WTC11 (cell line): ENCODE measurements around the gene MVD. TPM values are rescaled to one million over a fixed set of nuclear protein-coding genes. Genes with fewer than 3 reads are reported as not detected.

Experiments used
- ATAC-seq: fragments of 200-7000 bp; cut with Tn5 transposase; 2 replicates; pipeline ENCODE4 v1.10.0; 2021; ENCODE audit warnings: mild to moderate bottlenecking, moderate library complexity
- CTCF ChIA-PET: fragments of 300-600 bp; sonication (Branson Sonifier 250); formaldehyde crosslinking; loops from one replicate; lab custom pipeline; 2021; ENCODE audit warnings: antibody characterized with exemption; lab: Charles Lee
- POLR2A ChIA-PET: fragments of 350-600 bp; sonication (Branson Sonifier 250); formaldehyde crosslinking; loops from one replicate; lab custom pipeline; 2021; ENCODE audit warnings: antibody characterized with exemption; lab: Charles Lee
- DNase-seq: peaks from one replicate; pipeline ENCODE4 v3.0.0; 2021; ENCODE audit warnings: low spot score
- H3K27ac Mint-ChIP-seq: 2 replicates; pipeline ENCODE4 v1.8.0; 2021; ENCODE audit warnings: mixed read lengths
- H3K27me3 Mint-ChIP-seq: 2 replicates; pipeline ENCODE4 v1.8.0; 2021; ENCODE audit warnings: low read depth, mild to moderate bottlenecking, moderate library complexity, mixed read lengths
- H3K36me3 Mint-ChIP-seq: 2 replicates; pipeline ENCODE4 v1.8.0; 2021; ENCODE audit warnings: mixed read lengths
- H3K4me1 Mint-ChIP-seq: 2 replicates; pipeline ENCODE4 v1.8.0; 2022; ENCODE audit warnings: mixed read lengths
- H3K4me3 Mint-ChIP-seq: 2 replicates; pipeline ENCODE4 v1.8.0; 2021; ENCODE audit warnings: mild to moderate bottlenecking, moderate library complexity, mixed read lengths
- H3K9me3 Mint-ChIP-seq: 2 replicates; pipeline ENCODE4 v1.8.0; 2021; ENCODE audit warnings: mixed read lengths
- CREM ChIP-seq: sonication (generic); formaldehyde crosslinking; IDR thresholded peaks from 2 replicates; pipeline ENCODE4 v1.8.1; 2022; ENCODE audit warnings: mild to moderate bottlenecking, missing genetic modification reagents, moderate library complexity
- E2F1 ChIP-seq: sonication (generic); formaldehyde crosslinking; IDR thresholded peaks from 2 replicates; pipeline ENCODE4 v1.8.0; 2022; ENCODE audit warnings: mild to moderate bottlenecking, missing genetic modification reagents
- ERG ChIP-seq: fragments of 250-450 bp; sonication (Bioruptor Pico); IDR thresholded peaks from 2 replicates; pipeline ENCODE4 v1.8.0; 2021; ENCODE audit warnings: mild to moderate bottlenecking
- ETV6 ChIP-seq: sonication (generic); formaldehyde crosslinking; IDR thresholded peaks from 2 replicates; pipeline ENCODE4 v1.8.1; 2022; ENCODE audit warnings: mild to moderate bottlenecking, missing genetic modification reagents
- FOXP1 ChIP-seq: sonication (generic); formaldehyde crosslinking; IDR thresholded peaks from 2 replicates; pipeline ENCODE4 v1.8.0; 2022; ENCODE audit warnings: missing genetic modification reagents, mild to moderate bottlenecking, moderate library complexity, borderline replicate concordance
- FOXP4 ChIP-seq: sonication (generic); formaldehyde crosslinking; IDR thresholded peaks from 2 replicates; pipeline ENCODE4 v1.8.0; 2022; ENCODE audit warnings: mild to moderate bottlenecking, missing genetic modification reagents
- MYBL2 ChIP-seq: sonication (generic); formaldehyde crosslinking; IDR thresholded peaks from 2 replicates; pipeline ENCODE4 v1.8.1; 2023; ENCODE audit warnings: mild to moderate bottlenecking, moderate library complexity, missing genetic modification reagents
- NFYB ChIP-seq: sonication (generic); formaldehyde crosslinking; conservative IDR thresholded peaks from 2 replicates; pipeline ENCODE4 v1.8.0; 2022; ENCODE audit warnings: low read depth, missing genetic modification reagents
- SP1 ChIP-seq: sonication (generic); formaldehyde crosslinking; conservative IDR thresholded peaks from 2 replicates; pipeline ENCODE4 v1.8.1; 2022; ENCODE audit warnings: missing genetic modification reagents
- TP53 ChIP-seq: sonication (generic); formaldehyde crosslinking; IDR thresholded peaks from 2 replicates; pipeline ENCODE4 v1.8.1; 2023; ENCODE audit warnings: mild to moderate bottlenecking, missing genetic modification reagents
- ZNF138 ChIP-seq: sonication (generic); formaldehyde crosslinking; conservative IDR thresholded peaks from 2 replicates; pipeline ENCODE4 v1.8.1; 2022; ENCODE audit warnings: mild to moderate bottlenecking, moderate library complexity, missing genetic modification reagents
- ZNF396 ChIP-seq: fragments of 250-450 bp; sonication (Bioruptor Pico); IDR thresholded peaks from 2 replicates; pipeline ENCODE4 v1.8.0; 2021; ENCODE audit warnings: mild to moderate bottlenecking, moderate library complexity, borderline replicate concordance
- ZNF423 ChIP-seq: fragments of 250-450 bp; sonication (Bioruptor Pico); IDR thresholded peaks from 2 replicates; pipeline ENCODE4 v2.1.2; 2022; ENCODE audit warnings: mild to moderate bottlenecking, moderate library complexity
- ZNF532 ChIP-seq: fragments of 250-450 bp; sonication (Bioruptor Pico); IDR thresholded peaks from 2 replicates; pipeline ENCODE4 v1.9.0; 2021; ENCODE audit warnings: mild to moderate bottlenecking, borderline replicate concordance
- total RNA-seq: library from RNA; stranded (reverse); gene quantifications from 3 replicates; pipeline ENCODE4 v1.2.3, GENCODE V29; 2021

MVD gene
- total RNA-seq, 1 experiment from 2014 or later, result 113 TPM

GRCh38 chr16:88639231-88640038 lies 23.5 kb downstream of the MVD start (continued):
- TF ChIP-seq ERG (CRISPR knock-in tag), result no peak
- 0 out of 2 replicates have a peak, but pooled peaks have one; percentile 74 for TF ChIP-seq ZNF138
- TF ChIP-seq NFYB, result no peak
- TF ChIP-seq MYBL2 (CRISPR knock-in tag), result no peak
- TF ChIP-seq SP1, result peak; percentile 70

- ATAC-seq (no peak), DNase-seq (peak; percentile 64)
- ChIA-PET CTCF (interaction anchor here (0.6 to 5.0 kb wide), 11 partner anchors 8 to 683 kb away, joined by 3 to 34 read pairs (median 4); partner anchors contain the start of genes CYBA and SNAI3), POLR2A (interaction anchor here (0.7 to 1.2 kb wide), 2 partner anchors 10 to 11 kb away, joined by 3 to 6 read pairs; no protein-coding TSS in a partner anchor)
- peak within 1 kb of the TSS; percentile 38 for H3K27ac Mint-ChIP-seq
- no peaks in the 10 kb centered on the region for H3K9me3 Mint-ChIP-seq
- peaks cover 22% of the 10 kb centered on the region for H3K27me3 Mint-ChIP-seq
- no peaks in the 10 kb centered on the region for H3K36me3 Mint-ChIP-seq
- peak within 1 kb of the TSS; percentile 38 for H3K4me3 Mint-ChIP-seq
- peaks cover 38% of the 10 kb centered on the region for H3K4me1 Mint-ChIP-seq
- TF ChIP-seq E2F1 (CRISPR knock-in tag) (no peak), MYBL2 (CRISPR knock-in tag) (0 out of 2 replicates have a peak, but pooled peaks have one; percentile 22), CREM (no peak), SP1 (peak; percentile 55; the same call in 1 of the 2 replicates), ZNF532 (CRISPR knock-in tag) (no peak), FOXP1 (CRISPR knock-in tag) (peak; percentile 14; the same call in 1 of the 2 replicates), FOXP4 (CRISPR knock-in tag) (peak; percentile 10; the same call in 1 of the 2 replicates), TP53 (CRISPR knock-in tag) (0 out of 2 replicates have a peak, but pooled peaks have one; percentile 12), ZNF423 (CRISPR knock-in tag) (peak; percentile 92), ZNF396 (CRISPR knock-in tag) (no peak), ETV6 (CRISPR knock-in tag) (peak; percentile 99)
These were observed 24.3 kb downstream of the MVD start, which contains the start of gene IL17C for GRCh38 chr16:88638323-88639230. Gene IL17C, plus strand, starts transcription at chr16:88638572. Its CDS starts 70 bp downstream, at chr16:88638642.
